ENCODE measurements around the gene NUP210L. TPM values are rescaled to one million over a fixed set of nuclear protein-coding genes. Genes with fewer than 3 reads are reported as not detected.

Gene NUP210L
- total and polyA plus RNA-seq, 2 of the 13 experiments (the other 11 are each of a cell fraction or from before 2014, with no cell fraction given), result not detected

GRCh38 chr1:153953859-153954365 is 201.0 kb downstream of the NUP210L start (continued):
- peak; percentile 94 for TF ChIP-seq ZNF281 (CRISPR knock-in tag; IDR thresholded peaks at IDR 0.05; ENCODE audit: borderline replicate concordance)
- TF ChIP-seq YEATS2 (CRISPR knock-in tag; IDR thresholded peaks at IDR 0.05; ENCODE audit: borderline replicate concordance), result peak; percentile 44; the same call in 1 of the 2 replicates
- TF ChIP-seq ZNF335 (CRISPR knock-in tag; IDR thresholded peaks at IDR 0.05), result no peak
- TF ChIP-seq JUND (CRISPR knock-in tag; IDR thresholded peaks at IDR 0.05), result no peak
- TF ChIP-seq PHF8 (CRISPR knock-in tag; IDR thresholded peaks at IDR 0.05), result 0 out of 2 replicates have a peak, but pooled peaks have one; percentile 28
- TF ChIP-seq JDP2 (CRISPR knock-in tag; IDR thresholded peaks at IDR 0.05; ENCODE audit: borderline replicate concordance), result no peak
- no peak for TF ChIP-seq SIN3B (IDR thresholded peaks at IDR 0.05; ENCODE audit: low read length)
- TF ChIP-seq SSRP1 (CRISPR knock-in tag; IDR thresholded peaks at IDR 0.05), result 0 out of 2 replicates have a peak, but pooled peaks have one; percentile 53
- no peak for TF ChIP-seq U2AF2 (IDR thresholded peaks at IDR 0.05; ENCODE audit: low read depth, low read length)
- no peak for TF ChIP-seq ZNF530 (CRISPR knock-in tag; IDR thresholded peaks at IDR 0.05; ENCODE audit: low read depth)
- no peak for TF ChIP-seq ZNF615 (CRISPR knock-in tag; IDR thresholded peaks at IDR 0.05; ENCODE audit: borderline replicate concordance)
- no peak for TF ChIP-seq ZNF770 (CRISPR knock-in tag; IDR thresholded peaks at IDR 0.05)
- TF ChIP-seq EHMT2 (IDR thresholded peaks at IDR 0.05; ENCODE audit: borderline replicate concordance, low read depth, low read length), result peak; percentile 86; the same call in 1 of the 2 replicates

Measured in HepG2 (cell line).